ENCODE data around the gene DOK3.

The DOK3 gene

DNA sequence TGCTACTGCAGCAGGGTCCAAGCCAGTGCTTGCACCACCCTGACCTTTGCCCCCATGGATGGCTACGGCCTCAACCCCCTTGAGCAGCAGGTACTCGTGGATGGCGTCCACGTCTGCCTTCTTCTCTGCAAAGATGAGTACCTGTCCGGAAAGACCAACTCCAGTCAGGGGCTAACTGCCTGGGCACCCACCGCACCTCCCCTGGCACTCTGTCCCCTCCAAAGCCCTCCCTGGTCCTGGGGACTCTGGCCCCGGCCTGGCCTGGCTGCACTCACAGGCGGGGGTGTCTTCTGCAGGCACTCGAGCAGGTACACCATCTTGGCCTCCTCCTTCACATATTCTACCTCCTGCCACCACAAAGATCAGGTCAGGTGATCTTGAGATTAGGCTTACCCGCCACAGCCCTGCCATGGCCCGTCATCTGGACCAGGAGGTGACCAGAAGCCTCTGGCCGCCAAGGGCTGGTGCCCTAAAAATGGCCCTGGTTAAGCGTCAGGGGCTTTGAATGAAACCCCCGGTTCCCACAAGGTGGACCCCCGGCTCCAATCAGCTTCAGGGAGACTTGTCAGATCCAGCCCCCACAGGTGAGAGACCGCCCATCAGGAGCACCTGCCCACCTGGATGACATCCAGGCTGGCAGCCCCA, 3.2 kb upstream of the DOK3 start:
- no peak for DNase-seq (ENCODE audit: low read depth)

DNA sequence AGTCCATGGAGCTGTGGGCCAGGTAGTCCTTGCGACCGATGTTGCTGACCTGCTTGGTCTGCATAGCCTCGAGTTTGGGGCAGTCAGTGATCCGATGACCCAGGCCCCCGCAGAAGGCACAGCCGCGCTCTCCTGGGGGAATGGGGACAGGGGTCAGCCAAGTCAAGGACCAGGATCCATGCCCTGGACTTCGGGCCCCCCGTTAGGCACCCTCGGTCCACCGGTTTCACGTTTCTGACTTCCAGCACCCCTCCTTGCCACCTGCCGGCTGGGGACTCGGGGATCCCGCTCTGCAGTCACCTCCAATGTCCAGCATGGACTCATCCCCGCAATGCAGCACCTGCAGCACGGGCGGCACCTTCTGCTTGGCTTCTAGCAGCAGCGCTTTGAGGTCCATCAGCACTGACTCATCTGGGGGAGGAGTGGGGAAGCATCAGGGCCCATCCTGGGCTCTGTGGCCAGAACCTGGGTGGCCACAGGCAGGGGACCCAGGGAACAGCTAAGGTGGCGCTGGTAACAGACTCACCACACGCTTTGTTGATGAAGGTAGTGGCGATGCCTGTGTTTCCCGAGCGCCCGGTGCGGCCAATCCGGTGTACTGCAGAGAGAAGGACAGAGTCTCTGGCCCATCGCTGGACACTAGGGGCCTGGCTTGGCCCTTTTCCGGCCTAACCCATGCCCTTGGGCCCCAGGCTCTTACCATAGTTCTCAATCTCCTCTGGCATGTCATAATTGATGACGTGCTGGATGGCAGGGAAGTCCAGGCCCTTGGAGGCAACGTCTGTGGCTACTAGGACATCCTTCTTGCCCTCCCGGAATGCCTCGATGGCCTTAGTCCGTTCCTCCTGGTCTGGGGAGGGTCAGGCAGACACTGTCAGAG, 2.4 kb upstream of the DOK3 start:
- no peak for DNase-seq (ENCODE audit: low read depth)

DNA sequence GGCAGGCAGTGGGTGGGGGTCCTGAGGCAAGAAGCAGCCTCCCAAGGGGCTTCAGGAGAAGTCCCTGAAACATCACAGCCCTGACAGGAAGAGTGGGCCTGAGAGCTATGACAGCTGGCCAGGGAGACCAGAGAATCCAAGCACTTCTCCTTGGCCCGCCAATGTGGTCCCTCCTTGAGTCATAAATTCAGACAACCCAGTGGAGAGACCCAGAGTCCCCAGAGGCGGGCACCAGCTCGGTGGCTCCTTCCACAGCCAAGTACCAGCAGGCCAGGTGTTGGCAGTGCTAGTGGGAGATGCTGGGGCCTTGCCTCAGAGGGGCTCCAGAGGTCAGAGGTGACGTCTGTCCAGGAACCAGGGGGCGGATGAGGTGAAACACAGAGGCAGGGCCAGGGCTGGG, 1.6 kb upstream of the DOK3 start:
- DNase-seq (ENCODE audit: low read depth), result no peak

DNA sequence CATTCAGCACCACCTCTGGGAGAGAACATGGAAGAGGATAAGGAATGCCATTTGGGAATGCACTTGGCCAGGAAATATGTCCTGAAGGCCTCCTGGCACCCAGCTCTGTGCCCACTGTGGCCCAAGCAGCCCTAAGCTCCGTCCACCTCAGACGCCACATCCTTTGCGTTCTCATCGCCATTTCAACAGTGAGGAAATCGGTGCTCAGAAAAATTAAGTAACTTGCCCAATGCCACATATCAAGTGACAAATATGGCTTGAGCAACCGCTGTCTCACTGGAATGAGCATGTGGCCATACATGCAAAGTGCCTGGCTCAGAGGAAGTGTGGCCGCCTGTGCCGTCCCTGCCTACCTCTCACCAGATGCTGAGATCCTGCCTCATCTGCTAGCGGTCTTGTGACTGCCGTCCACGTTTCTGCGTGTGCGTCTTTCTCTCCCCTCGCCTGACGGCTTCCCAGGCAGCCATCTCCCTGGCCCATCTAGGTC, 984 bp upstream of the DOK3 start:
- no peak for DNase-seq (ENCODE audit: low read depth)

DNA sequence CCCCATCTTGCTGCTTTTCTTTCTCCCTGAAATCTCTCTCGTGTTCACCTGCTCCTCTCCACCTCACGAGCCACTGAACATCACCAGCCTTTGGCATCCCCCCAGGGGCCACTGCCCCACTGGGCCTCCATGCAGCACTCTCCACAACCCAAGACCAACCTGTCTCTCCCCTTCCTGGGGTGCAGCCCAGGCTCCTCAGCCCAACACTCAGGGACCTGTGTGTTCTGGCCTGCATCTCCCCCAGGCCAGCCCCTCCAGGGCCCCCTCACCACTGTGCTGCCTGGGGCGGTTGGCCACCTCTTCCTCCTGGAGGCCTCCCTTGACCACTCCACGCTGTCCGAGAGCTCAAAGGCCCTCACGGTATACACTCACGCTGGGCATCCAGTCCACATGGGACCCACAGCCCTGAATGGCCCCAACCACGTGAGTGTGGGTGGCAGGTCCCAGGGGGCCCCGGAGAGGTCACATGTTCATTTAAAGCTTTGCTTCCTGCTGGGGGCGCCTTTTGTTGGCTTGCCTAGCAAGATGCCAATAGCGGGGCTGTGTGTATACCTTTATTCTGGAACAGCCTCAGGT, 453 bp upstream of the DOK3 start:
- DNase-seq (ENCODE audit: low read depth), result no peak

DNA sequence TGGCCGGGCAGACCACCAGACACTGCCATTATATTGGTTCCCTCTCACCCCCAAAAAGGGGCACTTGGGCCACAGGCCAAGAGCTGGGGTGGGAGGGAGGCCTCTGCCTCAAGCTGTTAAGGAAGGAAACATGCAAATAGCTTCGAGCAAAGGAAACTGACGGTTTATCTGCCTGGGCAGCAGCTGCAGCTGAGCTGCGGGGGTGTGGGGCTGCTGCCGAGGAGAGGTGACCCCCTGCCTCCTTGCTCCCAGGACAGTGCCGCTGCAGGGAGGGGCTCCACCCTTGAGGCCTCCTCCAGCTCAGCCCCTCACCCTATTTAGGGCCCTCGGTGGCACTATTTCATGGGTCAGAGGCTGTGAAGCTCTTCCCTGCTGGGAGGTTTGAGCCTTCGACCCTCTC, 789 bp downstream of the DOK3 start:
- DNase-seq (ENCODE audit: low read depth), result no peak

DNA sequence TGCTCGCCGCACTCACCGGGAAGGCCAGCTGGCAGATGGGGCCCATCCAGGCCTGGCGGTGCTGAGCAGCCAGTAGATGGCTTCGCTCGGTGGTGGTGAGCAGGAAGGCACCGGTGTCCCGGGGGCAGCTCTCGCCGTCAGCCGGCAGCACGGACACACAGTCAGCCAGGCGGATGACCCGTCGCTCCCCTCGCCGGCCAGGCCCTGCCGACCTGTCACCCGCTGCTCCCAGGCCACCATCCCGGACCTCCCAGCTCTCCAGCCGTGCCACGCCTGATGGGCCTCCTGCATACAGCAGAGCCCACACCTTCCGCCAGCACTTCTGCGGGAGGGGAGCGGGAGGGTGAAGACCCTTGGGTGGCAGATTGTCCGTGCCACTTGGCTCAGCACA, 1.4 kb downstream of the DOK3 start:
- no peak for DNase-seq (ENCODE audit: low read depth)

DNA sequence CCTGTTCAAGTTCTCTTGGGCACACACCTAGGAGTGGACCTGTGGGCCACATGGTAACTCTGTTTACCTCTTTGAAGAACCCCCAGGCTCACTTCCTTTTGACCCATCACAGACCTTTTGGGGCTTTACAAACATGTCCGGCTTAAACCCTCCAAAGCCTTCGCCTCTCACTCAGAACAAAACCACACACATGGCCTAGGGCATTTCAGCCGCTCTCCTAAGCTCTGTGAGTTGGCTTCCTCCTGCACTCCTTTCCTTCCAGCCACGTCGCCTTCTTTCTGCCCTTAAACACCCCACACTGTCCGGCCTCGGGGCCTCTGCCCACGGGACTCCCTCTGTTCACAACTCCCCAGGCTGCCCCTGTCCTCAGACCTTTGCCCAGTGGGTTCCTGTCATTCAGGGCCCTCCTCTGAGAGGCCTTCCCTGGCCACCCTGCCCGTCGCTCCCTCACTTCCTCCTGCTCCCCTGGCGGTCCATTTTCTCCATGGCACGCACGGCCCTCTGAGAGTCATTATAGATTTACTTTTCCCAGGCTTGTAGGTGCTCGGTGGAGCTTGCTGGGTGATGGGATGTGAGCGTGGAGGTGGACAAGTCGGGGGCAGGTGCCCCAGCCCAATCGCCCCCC, 1.9 kb downstream of the DOK3 start:
- no peak for DNase-seq (ENCODE audit: low read depth)

DNA sequence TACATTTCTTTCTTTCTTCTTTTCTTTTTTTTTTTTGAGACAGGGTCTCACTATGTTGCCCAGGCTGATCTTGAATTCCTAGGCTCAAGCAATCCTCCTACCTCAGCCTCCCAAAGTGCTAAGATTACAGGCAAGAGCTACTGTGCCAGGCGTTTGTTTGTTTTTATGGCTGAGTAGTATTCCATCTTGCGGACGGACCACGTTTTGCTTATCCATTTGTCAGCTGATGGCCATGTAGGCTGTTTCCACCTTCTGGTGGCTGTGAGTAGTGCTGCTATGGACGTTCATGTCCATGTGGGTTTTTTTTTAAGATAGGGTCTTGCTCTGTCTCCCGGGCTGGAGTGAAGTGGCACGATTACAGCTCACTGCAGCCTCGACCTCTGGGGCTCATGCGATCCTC, 2.5 kb downstream of the DOK3 start:
- no peak for DNase-seq (ENCODE audit: low read depth)

DNA sequence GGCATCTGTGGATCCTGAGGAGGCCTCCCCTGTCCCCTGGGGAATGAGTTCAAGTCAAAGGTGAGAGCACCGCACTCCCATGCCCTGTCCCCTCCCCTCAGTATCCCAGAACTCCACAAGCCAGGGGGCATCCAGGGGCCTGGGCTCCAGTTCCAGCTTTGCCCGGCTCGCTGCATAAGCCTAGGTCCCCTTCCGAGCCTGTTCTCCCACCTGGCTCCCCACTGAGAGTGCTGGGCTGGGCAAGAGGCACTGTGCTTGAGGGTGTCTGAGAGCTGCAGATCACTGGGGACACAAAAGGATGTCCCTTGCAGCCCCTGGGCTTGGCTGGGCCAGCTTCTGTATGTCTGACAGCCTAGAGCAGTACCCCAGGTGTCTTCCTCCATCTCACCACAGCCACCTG, 4.6 kb downstream of the DOK3 start:
- DNase-seq (ENCODE audit: low read depth), result no peak

DNA sequence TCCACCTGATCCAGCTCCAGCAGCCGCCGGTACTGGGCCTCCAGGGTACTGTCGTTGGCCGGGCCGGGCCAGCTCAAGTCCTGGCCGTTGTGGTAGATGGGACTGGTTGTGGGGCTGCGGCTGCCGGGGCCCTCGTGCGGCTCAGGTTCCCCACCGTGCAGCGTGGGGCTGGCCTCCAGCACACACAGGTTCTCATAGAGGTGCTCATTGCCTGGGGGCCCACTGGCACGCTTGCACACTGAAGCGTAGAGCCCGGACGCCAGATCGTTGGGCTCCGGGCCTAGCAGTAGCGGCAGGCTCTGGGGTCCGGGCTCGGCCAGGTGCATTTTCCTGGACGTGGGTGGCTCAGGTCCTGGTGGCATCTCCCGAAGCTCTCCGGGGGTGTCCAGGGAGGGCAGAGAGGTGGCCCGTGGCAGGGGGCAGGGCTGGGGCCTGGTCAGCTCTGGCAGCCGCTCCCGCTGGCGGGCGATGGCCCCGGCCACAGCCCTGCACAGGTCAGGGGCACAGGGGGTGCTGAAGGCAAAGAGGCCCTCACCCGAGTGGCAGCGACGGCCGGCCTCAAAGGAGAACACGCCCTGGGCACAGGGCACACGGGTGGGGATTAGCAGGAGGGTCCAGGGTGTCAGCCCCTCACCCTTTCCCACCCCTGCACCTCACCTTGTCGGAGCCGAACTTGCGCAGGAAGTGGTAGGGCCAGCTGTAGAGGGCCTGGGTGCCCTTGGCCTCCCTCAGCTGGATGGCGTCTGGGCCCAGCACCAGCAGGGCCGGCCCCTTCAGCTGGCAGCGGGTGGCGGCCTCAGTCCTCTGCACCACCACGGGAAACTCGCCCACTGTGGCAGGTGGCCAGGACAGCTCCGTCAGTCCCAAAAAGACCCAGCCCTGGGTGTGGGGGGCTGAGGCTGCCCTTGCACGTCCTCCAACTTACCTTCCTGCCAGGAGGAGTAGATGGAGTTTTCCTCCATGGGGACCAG, 5.3 kb downstream of the DOK3 start:
- DNase-seq (ENCODE audit: low read depth), result no peak

DNA sequence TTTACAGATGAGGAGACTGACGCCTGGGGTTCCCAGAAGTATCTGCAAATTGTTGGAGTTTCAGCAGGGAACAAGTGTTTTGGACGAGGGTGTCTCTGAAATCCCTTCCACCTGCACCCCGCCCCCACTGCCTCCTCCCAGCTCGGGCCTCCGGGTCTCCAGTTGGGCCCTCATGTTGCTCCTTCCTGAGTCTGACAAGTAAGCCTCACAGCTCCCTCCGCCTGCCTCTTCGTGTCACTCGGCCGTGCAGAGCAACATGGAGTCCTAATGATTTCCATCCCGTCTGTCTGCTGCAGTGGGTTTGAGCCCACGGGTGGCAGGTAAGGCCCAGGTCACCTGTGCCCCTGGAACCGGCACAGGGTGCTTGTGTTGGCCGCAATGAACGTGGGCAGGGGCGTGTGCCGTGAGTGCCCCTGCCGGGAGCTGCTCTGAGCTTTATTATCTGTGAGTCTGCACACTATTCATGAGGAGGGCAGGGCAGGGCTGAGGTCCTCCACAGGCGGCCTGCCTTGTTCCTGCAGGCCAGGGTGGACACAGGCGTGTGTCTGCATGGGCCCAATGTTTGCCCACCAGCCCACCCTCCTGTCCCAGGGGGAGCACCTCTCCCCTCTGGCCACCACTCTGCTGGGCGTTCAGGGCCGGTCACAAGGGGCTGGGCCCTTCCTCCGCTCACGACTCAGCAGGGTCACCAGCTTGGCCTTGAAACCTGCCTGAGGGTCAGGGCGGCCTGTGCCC, 6.1 kb downstream of the DOK3 start:
- DNase-seq (ENCODE audit: low read depth), result no peak

DNA sequence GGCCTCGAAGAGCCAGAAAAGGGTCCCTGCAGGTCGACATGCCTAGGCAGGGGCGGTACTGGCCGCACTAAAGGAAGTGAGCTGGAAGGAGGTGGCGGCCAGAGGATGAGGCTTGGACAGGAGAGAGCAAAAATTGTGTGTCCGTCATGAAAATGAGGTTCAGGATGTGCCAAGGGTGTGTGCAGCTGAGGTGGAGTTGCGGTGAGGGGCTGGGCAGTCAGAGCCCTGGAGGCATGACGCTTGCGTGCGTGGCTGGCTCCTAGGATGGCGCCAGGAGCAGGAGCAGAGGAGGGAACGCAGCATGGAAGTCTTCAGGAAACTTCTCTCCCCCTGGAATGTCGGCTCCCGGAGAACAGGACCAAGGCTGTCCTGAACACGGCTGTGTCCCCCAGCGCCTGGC, 6.7 kb downstream of the DOK3 start:
- DNase-seq (ENCODE audit: low read depth), result no peak

DNA sequence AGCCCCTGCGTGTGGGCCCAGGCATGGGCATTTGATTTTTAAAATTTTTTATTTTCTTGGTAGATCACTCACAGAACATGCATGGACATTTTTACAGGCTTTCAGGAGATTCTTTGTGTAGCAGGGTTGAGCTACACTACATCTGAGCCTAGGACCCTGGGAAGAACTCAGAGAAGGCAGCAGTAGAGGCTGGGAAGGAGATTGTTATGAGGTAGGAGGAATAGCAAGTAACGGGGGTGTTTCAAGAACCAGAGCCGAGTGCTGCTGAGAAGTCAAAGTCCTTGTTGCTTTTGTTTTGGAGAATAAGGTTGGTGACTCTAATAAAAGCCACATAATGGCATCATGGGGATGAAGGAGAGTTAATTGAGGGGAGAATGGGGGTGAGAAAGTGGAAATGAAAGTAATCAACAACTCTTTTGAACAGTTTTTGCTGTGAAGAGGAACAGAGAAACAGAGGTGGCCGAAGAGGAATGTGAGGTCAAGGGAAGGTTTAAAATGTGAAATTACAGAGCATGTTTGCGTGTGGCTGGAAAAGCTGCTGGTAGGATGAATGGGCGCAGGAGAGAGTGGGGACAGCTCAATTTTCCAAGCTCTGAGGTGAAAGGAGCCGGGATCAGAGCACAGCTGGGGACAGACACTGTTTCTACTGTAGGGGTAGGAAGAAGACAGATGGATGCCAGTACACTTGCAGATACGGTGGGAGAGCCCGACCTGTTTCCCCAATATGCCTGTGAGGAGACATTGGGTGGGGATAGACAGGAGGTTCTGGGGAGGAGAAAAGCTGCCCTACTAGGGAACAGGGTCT, 7.5 kb downstream of the DOK3 start:
- no peak for DNase-seq (ENCODE audit: low read depth)

DNA sequence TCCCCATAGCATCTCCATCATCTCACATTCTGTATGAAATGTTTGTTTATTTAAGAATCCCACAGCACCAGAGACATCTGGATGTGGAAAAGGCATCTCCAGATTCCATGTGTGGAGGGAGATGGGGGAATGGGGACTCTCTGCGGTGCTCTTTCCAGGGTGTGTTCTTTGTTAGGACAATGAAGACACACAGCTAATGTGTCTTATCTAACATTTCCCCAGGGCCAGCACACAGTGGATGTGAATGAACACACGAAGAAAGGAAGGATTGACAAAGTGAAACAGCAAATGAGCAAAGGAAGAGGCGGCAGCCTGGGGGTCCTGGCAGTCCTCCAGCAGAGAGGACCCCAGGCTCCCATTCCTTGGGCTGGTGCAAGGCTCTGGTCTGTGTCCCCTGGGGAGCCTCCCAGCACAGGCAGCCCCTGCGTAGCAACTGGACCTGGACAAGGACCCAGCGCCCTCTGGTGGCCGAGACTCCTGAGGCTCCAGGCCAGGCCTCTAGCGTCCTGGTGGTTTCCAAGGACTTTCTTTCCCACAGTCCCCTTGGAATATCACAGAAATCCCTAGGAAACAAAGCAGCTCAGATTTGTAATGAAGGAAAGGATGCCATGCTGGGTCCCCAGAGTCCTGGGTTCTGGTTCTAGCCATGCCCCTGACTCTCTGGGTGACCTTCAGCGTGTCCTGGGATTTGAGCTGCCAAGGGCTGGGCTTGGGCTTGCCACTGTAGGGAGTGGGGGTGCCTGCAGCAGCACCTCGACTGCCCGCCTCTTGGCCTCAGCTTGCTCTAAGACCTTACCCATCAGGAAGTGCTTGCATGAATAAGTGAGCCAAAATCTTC, 8.7 kb downstream of the DOK3 start:
- DNase-seq (ENCODE audit: low read depth), result no peak

DNA sequence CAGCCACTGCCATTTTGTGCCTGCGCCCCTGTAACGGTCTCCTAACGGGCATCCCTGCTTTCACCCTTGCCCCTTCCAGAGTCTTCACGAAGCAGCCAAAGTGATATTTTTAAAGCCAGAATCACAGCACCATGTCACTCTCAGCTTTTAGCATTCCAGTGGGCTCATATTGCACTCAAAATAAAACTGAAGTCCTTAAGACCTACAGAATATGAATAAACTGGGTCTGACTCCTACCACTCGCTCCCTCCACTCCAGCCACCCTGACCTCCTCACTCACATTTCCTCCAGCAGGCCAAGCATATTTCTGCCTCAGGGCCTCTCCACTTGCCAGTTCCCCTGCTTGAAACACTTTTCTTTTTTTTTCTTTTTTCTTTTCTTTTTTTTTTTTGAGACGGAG, 9.8 kb downstream of the DOK3 start:
- no peak for DNase-seq (ENCODE audit: low read depth)

DNA sequence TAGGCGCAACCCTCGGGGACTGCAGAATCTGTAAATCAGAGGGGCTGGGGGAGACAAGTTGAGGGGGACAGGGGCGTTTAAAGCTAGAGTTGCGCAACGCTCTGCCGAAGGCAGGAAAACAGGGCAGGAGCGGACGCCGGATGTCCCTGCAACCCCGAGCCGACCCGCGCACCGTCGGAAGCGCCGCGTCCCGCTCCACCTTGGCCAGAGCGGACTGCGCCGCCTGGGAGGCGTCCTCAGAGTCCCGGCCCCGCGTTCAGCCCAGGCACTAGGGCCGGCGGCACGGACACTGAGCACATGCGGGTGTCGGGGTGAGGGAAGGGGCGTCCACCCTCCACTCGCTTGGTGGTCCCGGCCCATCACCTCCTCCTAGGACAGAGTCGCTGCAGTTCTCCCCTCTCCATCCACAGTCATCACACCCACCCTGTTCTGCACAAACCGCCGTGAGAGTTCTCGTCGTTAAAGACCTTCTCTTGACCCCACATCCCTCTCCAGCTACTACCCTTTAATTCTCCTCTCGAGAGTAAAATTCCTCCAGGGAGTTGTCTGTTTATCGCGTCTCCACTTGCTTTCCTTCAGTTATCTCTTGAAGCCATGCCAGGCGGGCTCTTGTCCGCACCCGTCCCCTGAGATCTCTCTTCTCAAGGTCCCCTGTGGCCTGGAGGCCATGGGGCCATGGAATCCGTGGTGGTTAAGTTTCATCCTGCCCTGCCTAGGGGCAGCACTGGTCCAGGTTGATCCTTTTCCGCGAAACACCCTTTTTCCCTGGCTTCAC, 11.4 kb downstream of the DOK3 start:
- DNase-seq (ENCODE audit: low read depth), result no peak

DNA sequence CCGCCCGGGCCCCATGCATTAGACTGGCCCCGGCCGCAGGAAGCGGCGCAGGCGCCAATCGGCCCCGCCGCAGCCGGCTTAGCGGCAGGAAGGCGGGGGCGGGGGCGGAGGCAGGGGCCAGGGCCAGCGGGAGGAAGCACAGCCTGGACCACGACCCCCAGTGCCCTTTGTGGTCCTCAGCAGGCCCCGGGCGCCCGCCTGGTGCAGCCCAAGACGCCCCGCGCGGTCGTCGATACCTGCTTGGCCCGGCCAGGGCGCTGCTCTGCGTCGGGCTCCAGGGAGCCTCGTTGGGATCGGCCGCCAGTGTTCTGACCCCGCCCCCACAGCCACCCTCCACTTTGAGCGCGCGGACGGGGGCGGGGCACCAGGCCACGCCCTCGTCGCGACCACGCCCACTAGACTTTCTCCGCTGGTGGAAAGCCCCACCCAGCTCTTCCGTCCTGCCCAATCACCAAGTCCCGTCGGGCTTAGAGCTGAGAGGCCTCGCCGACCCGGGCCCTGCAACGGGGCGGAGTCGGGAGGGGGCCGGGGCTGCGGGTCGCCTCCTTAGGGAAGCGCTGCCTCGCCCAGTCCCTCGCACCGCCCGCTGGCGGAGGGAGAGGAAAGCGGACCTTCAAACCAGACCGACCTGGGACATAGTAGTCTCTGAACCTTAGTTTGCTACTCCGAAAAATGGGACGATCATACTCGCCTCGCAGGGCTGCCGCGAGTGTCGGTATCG, 12.2 kb downstream of the DOK3 start, which contains the start of gene PDLIM7:
Gene PDLIM7 (minus strand): TSS at position 313 of the 721 bp plus-strand sequence. CDS start 1,092 bp downstream, outside the sequence.
- peak; percentile 92 for DNase-seq (ENCODE audit: low read depth)
